GM13976 (cell line): ENCODE data around the gene NSD1.

Experiments
- DNase-seq: peaks from one replicate; pipeline ENCODE4 v3.0.0; 2012; ENCODE audit warnings: low spot score
- CTCF ChIP-seq: IDR thresholded peaks from 2 replicates; pipeline ENCODE4 v1.5.1; 2012; ENCODE audit warnings: borderline replicate concordance, mild to moderate bottlenecking; ENCODE audit not compliant: insufficient read depth; ENCODE audit errors: extremely low read depth, missing control alignments, control extremely low read depth
- in situ Hi-C: fragments of 300-500 bp; cut with MboI; formaldehyde crosslinking; loops from one replicate; pipeline ENCODE4 v1.12.0; 2022; ENCODE audit warnings: low sequenced_read_pairs, mixed read lengths, inconsistent platforms; ENCODE audit not compliant: unreplicated experiment

NSD1 gene

GRCh38 chr5:177260961-177261360, 127.4 kb downstream of the NSD1 start:
- no peak for DNase-seq
- TF ChIP-seq CTCF: no peak
- in situ Hi-C loops: no loop called here

- TF ChIP-seq CTCF: no peak
- in situ Hi-C loops: no loop called here
- no peak for DNase-seq
Observed at GRCh38 chr5:177261510-177261909, 127.9 kb downstream of the NSD1 start.

GRCh38 chr5:177264178-177264577, 130.6 kb downstream of the NSD1 start:
- no peak for DNase-seq
- no peak for TF ChIP-seq CTCF
- in situ Hi-C loops: no loop called here

- in situ Hi-C loops: no loop called here
- DNase-seq: no peak
- TF ChIP-seq CTCF: no peak
Observed at GRCh38 chr5:177265395-177265794, 131.8 kb downstream of the NSD1 start.

- in situ Hi-C loops: no loop called here
- TF ChIP-seq CTCF: no peak
- DNase-seq: no peak
Observed at GRCh38 chr5:177269232-177269895, 135.8 kb downstream of the NSD1 start.

GRCh38 chr5:177269976-177270375, 136.4 kb downstream of the NSD1 start:
- no peak for DNase-seq
- in situ Hi-C loops: no loop called here
- no peak for TF ChIP-seq CTCF
